SK-N-SH treated with all-trans-retinoic acid at 6 μM for 48 hours (cell line): ENCODE data around the gene JCAD.

ENCODE experiments used
- ATAC-seq: fragments of 200-7000 bp; cut with Tn5 transposase; 3 replicates; pipeline ENCODE4 v1.9.1; 2020; ENCODE audit warnings: mild to moderate bottlenecking, moderate library complexity
- ARNTL ChIP-seq: fragments of 450-650 bp; formaldehyde crosslinking; IDR thresholded peaks from 2 replicates; pipeline ENCODE4 v1.5.0; 2020; ENCODE audit warnings: low read depth, mild to moderate bottlenecking, moderate library complexity, borderline replicate concordance
- BACH2 ChIP-seq: fragments of 250-450 bp; sonication (Bioruptor Pico); IDR thresholded peaks from 2 replicates; pipeline ENCODE4 v1.9.0; 2021; ENCODE audit warnings: mild to moderate bottlenecking, borderline replicate concordance
- CREB5 ChIP-seq: fragments of 250-450 bp; sonication (Bioruptor Pico); IDR thresholded peaks from 2 replicates; pipeline ENCODE4 v1.5.1; 2020; ENCODE audit warnings: low read depth, mild to moderate bottlenecking, moderate library complexity
- CSDC2 ChIP-seq: fragments of 250-450 bp; sonication (Bioruptor Pico); IDR thresholded peaks from 2 replicates; pipeline ENCODE4 v1.5.0; 2020; ENCODE audit warnings: mild to moderate bottlenecking, moderate library complexity
- CSRNP3 ChIP-seq: fragments of 250-450 bp; sonication (Bioruptor Pico); IDR thresholded peaks from 2 replicates; pipeline ENCODE4 v1.5.1; 2021; ENCODE audit warnings: mild to moderate bottlenecking, moderate library complexity
- ESRRG ChIP-seq: fragments of 250-450 bp; sonication (Bioruptor Pico); IDR thresholded peaks from 2 replicates; pipeline ENCODE4 v1.6.1; 2021; ENCODE audit warnings: mild to moderate bottlenecking
- ISL1 ChIP-seq: fragments of 250-450 bp; sonication (Bioruptor Pico); IDR thresholded peaks from 2 replicates; pipeline ENCODE4 v2.1.2; 2022; ENCODE audit warnings: mild to moderate bottlenecking, moderate library complexity
- OSR1 ChIP-seq: fragments of 250-450 bp; sonication (Bioruptor Pico); IDR thresholded peaks from 2 replicates; pipeline ENCODE4 v1.8.0; 2022; ENCODE audit warnings: moderate library complexity, mild to moderate bottlenecking, inconsistent platforms
- PATZ1 ChIP-seq: fragments of 250-450 bp; sonication (Bioruptor Pico); IDR thresholded peaks from 2 replicates; pipeline ENCODE4 v1.8.0; 2020; ENCODE audit warnings: mild to moderate bottlenecking, moderate library complexity, borderline replicate concordance
- POU6F1 ChIP-seq: fragments of 250-450 bp; sonication (Bioruptor Pico); IDR thresholded peaks from 2 replicates; pipeline ENCODE4 v1.8.0; 2021; ENCODE audit warnings: low read depth, mild to moderate bottlenecking, moderate library complexity, borderline replicate concordance
- PPARA ChIP-seq: fragments of 250-450 bp; sonication (Bioruptor Pico); IDR thresholded peaks from 2 replicates; pipeline ENCODE4 v1.5.0; 2020; ENCODE audit warnings: mild to moderate bottlenecking, borderline replicate concordance
- RARB ChIP-seq: fragments of 250-450 bp; sonication (Bioruptor Pico); IDR thresholded peaks from 2 replicates; pipeline ENCODE4 v1.8.0; 2021; ENCODE audit warnings: mild to moderate bottlenecking, moderate library complexity
- SNAI2 ChIP-seq: fragments of 250-450 bp; sonication (Bioruptor Pico); IDR thresholded peaks from 2 replicates; pipeline ENCODE4 v1.5.0; 2020; ENCODE audit warnings: mild to moderate bottlenecking, moderate library complexity
- TCF4 ChIP-seq: fragments of 250-450 bp; sonication (Bioruptor Pico); IDR thresholded peaks from 2 replicates; pipeline ENCODE4 v1.8.0; 2021; ENCODE audit warnings: mild to moderate bottlenecking, moderate library complexity, borderline replicate concordance
- TOX ChIP-seq: fragments of 250-450 bp; sonication (Bioruptor Pico); IDR thresholded peaks from 2 replicates; pipeline ENCODE4 v1.8.0; 2021; ENCODE audit warnings: mild to moderate bottlenecking, moderate library complexity, borderline replicate concordance
- TSHZ2 ChIP-seq: fragments of 250-450 bp; sonication (Bioruptor Pico); IDR thresholded peaks from 2 replicates; pipeline ENCODE4 v1.5.0; 2020; ENCODE audit warnings: mild to moderate bottlenecking, moderate library complexity
- ZC3H10 ChIP-seq: fragments of 250-450 bp; sonication (Bioruptor Pico); IDR thresholded peaks from 2 replicates; pipeline ENCODE4 v1.5.1; 2021; ENCODE audit warnings: mild to moderate bottlenecking, moderate library complexity
- ZFP30 ChIP-seq: fragments of 450-650 bp; formaldehyde crosslinking; IDR thresholded peaks from 2 replicates; pipeline ENCODE4 v1.5.0; 2022; ENCODE audit warnings: mild to moderate bottlenecking, moderate library complexity
- ZNF565 ChIP-seq: fragments of 450-650 bp; formaldehyde crosslinking; conservative IDR thresholded peaks from 2 replicates; pipeline ENCODE4 v1.5.0; 2020; ENCODE audit warnings: low read depth, mild to moderate bottlenecking, moderate library complexity
- ZNF70 ChIP-seq: fragments of 450-650 bp; formaldehyde crosslinking; IDR thresholded peaks from 2 replicates; pipeline ENCODE4 v1.5.0; 2020; ENCODE audit warnings: mild to moderate bottlenecking, moderate library complexity
- ZNF8 ChIP-seq: fragments of 450-650 bp; formaldehyde crosslinking; IDR thresholded peaks from 2 replicates; pipeline ENCODE4 v1.5.0; 2020; ENCODE audit warnings: mild to moderate bottlenecking, moderate library complexity

Gene JCAD

GRCh38 chr10:30088178-30088577 is 28.8 kb upstream of the JCAD start:
- no peak for TF ChIP-seq PATZ1 (CRISPR knock-in tag)
- TF ChIP-seq ZNF8 (CRISPR knock-in tag), result no peak
- no peak for TF ChIP-seq CREB5 (CRISPR knock-in tag)
- no peak for TF ChIP-seq SNAI2
- no peak for TF ChIP-seq ZNF565 (CRISPR knock-in tag)
- no peak for TF ChIP-seq TCF4 (CRISPR knock-in tag)
- no peak for TF ChIP-seq ISL1 (CRISPR knock-in tag)
- no peak for TF ChIP-seq ARNTL (CRISPR knock-in tag)
- no peak for TF ChIP-seq ZFP30 (CRISPR knock-in tag)
- no peak for TF ChIP-seq POU6F1 (CRISPR knock-in tag)
- no peak for TF ChIP-seq OSR1
- TF ChIP-seq CSDC2, result no peak
- TF ChIP-seq RARB, result no peak
- TF ChIP-seq PPARA (CRISPR knock-in tag), result no peak
- TF ChIP-seq ESRRG (CRISPR knock-in tag), result no peak
- no peak for TF ChIP-seq BACH2
- ATAC-seq, result no peak

DNA sequence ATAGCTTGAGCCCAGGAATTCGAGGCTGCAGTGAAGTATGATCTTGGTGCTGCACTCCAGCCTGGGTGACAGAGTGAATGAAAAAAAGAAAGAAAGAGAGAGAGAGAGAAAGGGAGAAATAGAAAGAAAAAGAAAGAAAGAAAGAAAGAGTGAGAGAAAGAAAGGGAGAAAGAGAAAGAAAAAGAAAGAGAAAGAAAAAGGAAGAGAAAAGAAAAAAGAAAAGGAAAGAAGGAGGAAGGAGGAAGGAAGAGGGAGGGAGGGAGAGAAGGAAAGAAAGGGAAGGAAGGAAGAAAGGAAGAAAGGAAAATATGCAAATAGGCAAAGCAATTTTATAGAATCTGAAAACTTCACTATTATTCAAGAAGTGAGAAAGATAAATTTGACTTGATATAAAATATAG is 24.5 kb upstream of the JCAD start:
- TF ChIP-seq ZNF8 (CRISPR knock-in tag), result no peak
- TF ChIP-seq ZNF70 (CRISPR knock-in tag), result no peak
- TF ChIP-seq ARNTL (CRISPR knock-in tag), result no peak
- no peak for TF ChIP-seq TSHZ2
- no peak for TF ChIP-seq RARB
- TF ChIP-seq ZNF565 (CRISPR knock-in tag), result no peak
- no peak for TF ChIP-seq ESRRG (CRISPR knock-in tag)
- TF ChIP-seq ZC3H10 (CRISPR knock-in tag), result no peak
- TF ChIP-seq TCF4 (CRISPR knock-in tag), result no peak
- TF ChIP-seq CSRNP3, result no peak
- no peak for TF ChIP-seq OSR1
- no peak for TF ChIP-seq BACH2
- no peak for TF ChIP-seq PPARA (CRISPR knock-in tag)
- ATAC-seq, result no peak

GRCh38 chr10:30081182-30081581 is 21.8 kb upstream of the JCAD start:
- TF ChIP-seq TOX (CRISPR knock-in tag) (no peak), CSRNP3 (no peak), SNAI2 (no peak), TCF4 (CRISPR knock-in tag) (no peak), PPARA (CRISPR knock-in tag) (no peak)
- TF ChIP-seq, all 23 proteins: peak for 0
- ATAC-seq, result no peak
